HG03558 (cell line): Measurements from ENCODE around the gene RYR2.

Experiments
- ATAC-seq: cut with Tn5 transposase; IDR thresholded peaks from one replicate; pipeline ENCODE4 v1.9.1; 2021; ENCODE audit warnings: moderate number of reproducible peaks; ENCODE audit not compliant: unreplicated experiment; ENCODE audit errors: extremely low read depth

The RYR2 gene

GRCh38 chr1:237740846-237741245 lies 698.9 kb downstream of the RYR2 start:
- no peak for ATAC-seq

GRCh38 chr1:237745545-237745944 lies 703.6 kb downstream of the RYR2 start:
- ATAC-seq: no peak

- no peak for ATAC-seq
These were observed 706.4 kb downstream of the RYR2 start for GRCh38 chr1:237748171-237748960.

GRCh38 chr1:237749122-237749521 lies 707.1 kb downstream of the RYR2 start:
- ATAC-seq: no peak

GRCh38 chr1:237751090-237751489 lies 709.1 kb downstream of the RYR2 start:
- ATAC-seq: no peak

GRCh38 chr1:237754627-237755026 lies 712.6 kb downstream of the RYR2 start:
- no peak for ATAC-seq

GRCh38 chr1:237756304-237756967 lies 714.5 kb downstream of the RYR2 start:
- ATAC-seq: no peak

GRCh38 chr1:237759377-237759776 lies 717.4 kb downstream of the RYR2 start:
- no peak for ATAC-seq

GRCh38 chr1:237760951-237761350 lies 719.0 kb downstream of the RYR2 start:
- no peak for ATAC-seq

- ATAC-seq: no peak
These were observed 721.2 kb downstream of the RYR2 start for GRCh38 chr1:237763137-237763536.

GRCh38 chr1:237763751-237764150 lies 721.8 kb downstream of the RYR2 start:
- no peak for ATAC-seq

GRCh38 chr1:237769916-237770315 lies 727.9 kb downstream of the RYR2 start:
- ATAC-seq: no peak

- ATAC-seq: no peak
These were observed 730.0 kb downstream of the RYR2 start for GRCh38 chr1:237772009-237772408.

GRCh38 chr1:237774246-237774645 lies 732.3 kb downstream of the RYR2 start:
- no peak for ATAC-seq

GRCh38 chr1:237779356-237779755 lies 737.4 kb downstream of the RYR2 start:
- ATAC-seq: no peak

- ATAC-seq: no peak
These were observed 744.2 kb downstream of the RYR2 start for GRCh38 chr1:237786066-237786719.

GRCh38 chr1:237788069-237788468 lies 746.1 kb downstream of the RYR2 start:
- no peak for ATAC-seq

- no peak for ATAC-seq
These were observed 747.6 kb downstream of the RYR2 start for GRCh38 chr1:237789619-237790018.

GRCh38 chr1:237791592-237791991 lies 749.6 kb downstream of the RYR2 start:
- ATAC-seq: no peak

GRCh38 chr1:237792149-237792548 lies 750.2 kb downstream of the RYR2 start:
- no peak for ATAC-seq

- ATAC-seq: no peak
These were observed 750.7 kb downstream of the RYR2 start for GRCh38 chr1:237792726-237793125.
